ENCODE measurements around the gene APOLD1. TPM values are rescaled to one million over a fixed set of nuclear protein-coding genes. Genes with fewer than 3 reads are reported as not detected.
"Not testable (repeated sequence)": the region's sequence is repeated elsewhere in the genome, so short reads cannot be mapped to it uniquely, and the experiment has no call there.

The APOLD1 gene
- total RNA-seq, 1 donor from 2014 or later: 22.0 TPM

DNA sequence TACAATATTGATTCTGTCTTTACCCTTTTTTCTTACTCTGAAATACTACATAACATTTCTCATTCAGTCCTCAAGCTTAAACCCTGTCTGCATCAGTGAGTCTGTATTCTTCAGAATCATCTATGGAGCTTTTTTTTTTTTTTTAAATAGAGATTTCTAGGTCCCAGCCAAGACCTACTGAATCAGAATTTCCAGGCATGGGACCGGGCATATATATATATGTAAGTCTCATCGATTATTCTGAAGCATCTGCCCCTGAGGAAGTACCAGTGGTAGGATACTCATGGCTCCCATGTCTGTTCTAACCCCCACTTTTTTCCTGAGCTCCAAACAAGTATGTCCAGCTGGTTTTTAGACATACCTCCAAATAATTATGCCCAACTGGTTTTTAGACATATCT lies 33.8 kb downstream of the APOLD1 start:
- Histone ChIP-seq H3K4me1 (peaks cover 52% of the 10 kb centered on the region), H3K27ac (replicated peaks) (no peak overlapping the region), H3K27me3 (ENCODE audit: low read depth) (no peaks in the 10 kb centered on the region), H3K4me3 (no peak overlapping the region), H3K9me3 (replicated peaks) (no peaks in the 10 kb centered on the region), H3K36me3 (peaks cover 38% of the 10 kb centered on the region)
- TF ChIP-seq, protein P1, sequence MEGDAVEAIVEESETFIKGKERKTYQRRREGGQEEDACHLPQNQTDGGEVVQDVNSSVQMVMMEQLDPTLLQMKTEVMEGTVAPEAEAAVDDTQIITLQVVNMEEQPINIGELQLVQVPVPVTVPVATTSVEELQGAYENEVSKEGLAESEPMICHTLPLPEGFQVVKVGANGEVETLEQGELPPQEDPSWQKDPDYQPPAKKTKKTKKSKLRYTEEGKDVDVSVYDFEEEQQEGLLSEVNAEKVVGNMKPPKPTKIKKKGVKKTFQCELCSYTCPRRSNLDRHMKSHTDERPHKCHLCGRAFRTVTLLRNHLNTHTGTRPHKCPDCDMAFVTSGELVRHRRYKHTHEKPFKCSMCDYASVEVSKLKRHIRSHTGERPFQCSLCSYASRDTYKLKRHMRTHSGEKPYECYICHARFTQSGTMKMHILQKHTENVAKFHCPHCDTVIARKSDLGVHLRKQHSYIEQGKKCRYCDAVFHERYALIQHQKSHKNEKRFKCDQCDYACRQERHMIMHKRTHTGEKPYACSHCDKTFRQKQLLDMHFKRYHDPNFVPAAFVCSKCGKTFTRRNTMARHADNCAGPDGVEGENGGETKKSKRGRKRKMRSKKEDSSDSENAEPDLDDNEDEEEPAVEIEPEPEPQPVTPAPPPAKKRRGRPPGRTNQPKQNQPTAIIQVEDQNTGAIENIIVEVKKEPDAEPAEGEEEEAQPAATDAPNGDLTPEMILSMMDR (IDR thresholded peaks at IDR 0.05; ENCODE audit: borderline replicate concordance): no peak
- intact Hi-C loops (cut with micrococcal nuclease): no loop called here
- DNase-seq: no peak

DNA sequence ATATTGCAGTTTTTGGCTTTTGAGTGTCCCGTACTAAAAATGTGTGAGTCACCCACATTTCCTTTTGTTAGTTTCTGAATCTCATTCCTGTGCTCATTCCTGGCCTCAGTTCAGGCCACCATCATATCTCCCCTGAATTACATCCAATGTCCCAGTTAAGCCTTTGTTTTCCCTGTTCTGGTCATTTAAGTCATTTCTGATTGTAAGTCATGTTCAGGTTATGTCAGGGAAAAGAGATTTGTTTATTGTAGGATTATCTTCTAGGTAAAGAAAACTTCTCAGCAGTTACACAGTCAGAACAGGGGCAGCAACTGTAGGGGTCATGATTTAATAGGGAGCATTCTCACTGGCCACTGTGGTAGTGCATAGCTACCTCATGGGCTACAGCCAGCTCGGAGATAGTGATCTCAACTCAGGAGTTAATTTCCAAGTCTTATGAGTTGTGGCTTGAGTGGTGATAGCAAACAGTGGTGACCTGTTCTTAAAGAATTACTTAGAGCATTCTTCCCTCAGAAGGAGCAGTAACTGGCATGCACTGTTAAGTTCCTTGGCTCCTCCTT lies 34.4 kb downstream of the APOLD1 start:
- TF ChIP-seq, protein P1 (IDR thresholded peaks at IDR 0.05; ENCODE audit: borderline replicate concordance): no peak
- intact Hi-C loops (cut with micrococcal nuclease): no loop called here
- H3K4me1 ChIP-seq: peaks cover 46% of the 10 kb centered on the region
- no peak overlapping the region for H3K4me3 ChIP-seq
- H3K27ac ChIP-seq (replicated peaks): no peak overlapping the region
- H3K9me3 ChIP-seq (replicated peaks): no peaks in the 10 kb centered on the region
- no peaks in the 10 kb centered on the region for H3K27me3 ChIP-seq (ENCODE audit: low read depth)
- peaks cover 42% of the 10 kb centered on the region for H3K36me3 ChIP-seq
- no peak for DNase-seq

DNA sequence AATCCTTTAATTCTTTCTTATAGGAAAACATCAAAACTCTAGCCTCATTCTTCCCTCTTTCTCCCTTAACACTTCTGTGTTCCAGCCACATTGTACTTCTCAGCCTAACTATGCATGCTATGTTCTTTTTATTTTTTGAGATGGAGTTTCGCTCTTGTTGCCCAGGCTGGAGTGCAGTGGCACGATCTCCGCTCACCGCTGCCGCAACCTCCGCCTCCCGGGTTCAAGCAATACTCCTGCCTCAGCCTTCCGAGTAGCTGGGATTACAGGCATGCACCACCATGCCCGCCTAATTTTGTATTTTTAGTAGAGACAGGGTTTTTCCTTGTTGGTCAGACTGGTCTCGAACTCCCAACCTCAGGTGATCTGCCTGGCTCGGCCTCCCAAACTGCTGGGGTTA lies 34.9 kb downstream of the APOLD1 start:
- peaks cover 41% of the 10 kb centered on the region for H3K4me1 ChIP-seq

DNA sequence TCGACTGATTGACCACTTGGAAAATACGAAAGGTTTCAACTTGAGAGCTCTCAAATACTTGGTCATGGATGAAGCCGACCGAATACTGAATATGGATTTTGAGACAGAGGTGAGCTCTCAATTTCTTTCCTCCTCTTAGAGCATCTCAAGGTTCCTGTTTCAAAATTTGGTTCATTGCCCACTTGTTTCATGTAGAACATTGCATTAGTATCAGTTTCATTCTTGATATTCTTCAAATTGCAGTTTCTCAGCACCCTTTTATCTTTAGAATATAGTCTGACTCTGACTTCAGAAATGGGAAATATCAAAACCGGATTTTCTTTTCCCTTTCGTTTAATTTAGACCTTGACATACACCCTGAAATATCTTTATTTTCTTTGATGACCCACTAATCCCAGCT lies 36.5 kb downstream of the APOLD1 start:
- H3K4me3 ChIP-seq: no peak overlapping the region
- intact Hi-C loops (cut with micrococcal nuclease): no loop called here
- peaks cover 27% of the 10 kb centered on the region for H3K4me1 ChIP-seq
- peaks cover 59% of the 10 kb centered on the region for H3K36me3 ChIP-seq
- no peaks in the 10 kb centered on the region for H3K9me3 ChIP-seq (replicated peaks)
- no peak overlapping the region for H3K27ac ChIP-seq (replicated peaks)
- no peaks in the 10 kb centered on the region for H3K27me3 ChIP-seq (ENCODE audit: low read depth)
- TF ChIP-seq, protein P1 (IDR thresholded peaks at IDR 0.05; ENCODE audit: borderline replicate concordance): no peak
- DNase-seq: no peak

More for the DNA sequence above, 34.9 kb downstream of the APOLD1 start:
- DNase-seq; intact Hi-C loops (cut with micrococcal nuclease); H3K27ac ChIP-seq (replicated peaks); H3K9me3 ChIP-seq (replicated peaks); H3K27me3 ChIP-seq (ENCODE audit: low read depth); H3K4me3 ChIP-seq: not testable (repeated sequence)
- peaks cover 43% of the 10 kb centered on the region for H3K36me3 ChIP-seq

DNA sequence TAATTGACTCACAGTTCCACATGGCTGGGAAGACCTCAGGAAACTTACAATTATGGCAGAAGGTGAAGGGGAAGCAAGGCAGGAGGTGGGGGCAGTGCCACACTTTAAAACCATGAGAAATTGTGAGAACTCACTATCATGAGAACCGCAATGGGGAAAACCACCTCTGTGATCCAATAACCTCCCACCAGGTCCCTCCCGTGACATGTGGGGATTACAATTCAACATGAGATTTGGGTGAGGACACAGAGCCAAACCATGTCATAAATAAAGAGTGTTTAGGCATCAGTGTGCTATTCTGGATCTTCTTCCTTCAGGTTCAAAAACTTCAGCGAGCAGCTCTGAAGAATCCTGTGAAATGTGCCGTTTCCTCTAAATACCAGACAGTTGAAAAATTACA lies 37.4 kb downstream of the APOLD1 start:
- TF ChIP-seq, protein P1 (IDR thresholded peaks at IDR 0.05; ENCODE audit: borderline replicate concordance): no peak
- H3K36me3 ChIP-seq: peaks cover 68% of the 10 kb centered on the region
- no peak overlapping the region for H3K4me3 ChIP-seq
- no peaks in the 10 kb centered on the region for H3K9me3 ChIP-seq (replicated peaks)
- no peaks in the 10 kb centered on the region for H3K27me3 ChIP-seq (ENCODE audit: low read depth)
- peaks cover 18% of the 10 kb centered on the region for H3K4me1 ChIP-seq
- no peak overlapping the region for H3K27ac ChIP-seq (replicated peaks)
- DNase-seq: no peak
- intact Hi-C loops (cut with micrococcal nuclease): no loop called here

DNA sequence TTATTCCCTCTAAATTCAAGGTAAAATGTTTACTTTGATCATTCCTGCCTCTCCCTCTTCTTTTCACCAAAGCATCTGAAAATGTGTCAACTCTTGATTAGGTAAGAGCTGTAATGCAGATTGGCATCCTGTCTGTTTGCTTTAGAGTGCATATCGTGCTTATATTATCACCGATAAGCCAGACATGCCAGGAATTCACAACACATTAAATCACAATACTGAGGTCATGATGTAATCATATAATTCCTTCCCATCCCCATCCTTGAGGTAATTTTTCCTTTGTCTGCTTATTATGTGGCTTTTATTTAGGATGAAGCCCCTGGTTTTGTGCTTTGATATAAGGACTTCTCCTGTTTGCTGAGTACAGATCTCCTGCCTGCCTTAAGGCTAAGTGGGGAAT lies 37.8 kb downstream of the APOLD1 start:
- Histone ChIP-seq H3K9me3 (replicated peaks) (no peaks in the 10 kb centered on the region), H3K4me3 (no peak overlapping the region), H3K36me3 (peaks cover 72% of the 10 kb centered on the region), H3K27ac (replicated peaks) (no peak overlapping the region), H3K4me1 (peaks cover 17% of the 10 kb centered on the region), H3K27me3 (ENCODE audit: low read depth) (no peaks in the 10 kb centered on the region)
- DNase-seq: no peak
- intact Hi-C loops (cut with micrococcal nuclease): no loop called here
- TF ChIP-seq, protein P1 (IDR thresholded peaks at IDR 0.05; ENCODE audit: borderline replicate concordance): no peak

All from left ventricle myocardium inferior (tissue), 1 donor.